ENCODE measurements around the gene ASIC4.

Gene ASIC4

GRCh38 chr2:219536425-219536824 is 22.1 kb downstream of the ASIC4 start:
- DNase-seq (ENCODE audit: low read depth): no peak

- DNase-seq (ENCODE audit: low read depth): no peak
These were observed 22.7 kb downstream of the ASIC4 start for GRCh38 chr2:219536967-219537366.

GRCh38 chr2:219537657-219538488 is 23.6 kb downstream of the ASIC4 start:
- DNase-seq (ENCODE audit: low read depth): no peak

- no peak for DNase-seq (ENCODE audit: low read depth)
These were observed 24.2 kb downstream of the ASIC4 start for GRCh38 chr2:219538504-219538951.

- no peak for DNase-seq (ENCODE audit: low read depth)
These were observed 24.9 kb downstream of the ASIC4 start for GRCh38 chr2:219538956-219539788.

GRCh38 chr2:219539926-219540678 is 25.8 kb downstream of the ASIC4 start:
- DNase-seq (ENCODE audit: low read depth): no peak

- DNase-seq (ENCODE audit: low read depth): no peak
These were observed 26.7 kb downstream of the ASIC4 start for GRCh38 chr2:219540784-219541504.

GRCh38 chr2:219541611-219542180 is 27.4 kb downstream of the ASIC4 start:
- no peak for DNase-seq (ENCODE audit: low read depth)

GRCh38 chr2:219542931-219543595 is 28.8 kb downstream of the ASIC4 start:
- no peak for DNase-seq (ENCODE audit: low read depth)

GRCh38 chr2:219543596-219544358 is 29.5 kb downstream of the ASIC4 start, which contains the start of the genes CHPF and TMEM198:
Gene CHPF (minus strand): TSS chr2:219543809. CDS start chr2:219543538, 271 bp downstream.
Gene TMEM198 (plus strand): TSS chr2:219544028. CDS start chr2:219544728, 700 bp downstream.
- peak; percentile 90 for DNase-seq (ENCODE audit: low read depth)

- no peak for DNase-seq (ENCODE audit: low read depth)
These were observed 30.3 kb downstream of the ASIC4 start for GRCh38 chr2:219544567-219544966.

GRCh38 chr2:219545295-219545942 is 31.1 kb downstream of the ASIC4 start:
- no peak for DNase-seq (ENCODE audit: low read depth)

GRCh38 chr2:219545943-219546352 is 31.7 kb downstream of the ASIC4 start:
- no peak for DNase-seq (ENCODE audit: low read depth)

GRCh38 chr2:219547621-219548020 is 33.3 kb downstream of the ASIC4 start:
- no peak for DNase-seq (ENCODE audit: low read depth)

- DNase-seq (ENCODE audit: low read depth): no peak
These were observed 34.7 kb downstream of the ASIC4 start for GRCh38 chr2:219548990-219549389.

GRCh38 chr2:219549619-219550018 is 35.3 kb downstream of the ASIC4 start:
- DNase-seq (ENCODE audit: low read depth): no peak

- DNase-seq (ENCODE audit: low read depth): no peak
These were observed 37.4 kb downstream of the ASIC4 start for GRCh38 chr2:219551441-219552381.

Measured in GM04503 (cell line).